ENCODE results near the gene LRG1. TPM values are rescaled to one million over a fixed set of nuclear protein-coding genes. Genes with fewer than 3 reads are reported as not detected.

Gene LRG1
- polyA plus RNA-seq, 1 of the 3 experiments (the other 2 are of a cell fraction) = 0.12 TPM

DNA sequence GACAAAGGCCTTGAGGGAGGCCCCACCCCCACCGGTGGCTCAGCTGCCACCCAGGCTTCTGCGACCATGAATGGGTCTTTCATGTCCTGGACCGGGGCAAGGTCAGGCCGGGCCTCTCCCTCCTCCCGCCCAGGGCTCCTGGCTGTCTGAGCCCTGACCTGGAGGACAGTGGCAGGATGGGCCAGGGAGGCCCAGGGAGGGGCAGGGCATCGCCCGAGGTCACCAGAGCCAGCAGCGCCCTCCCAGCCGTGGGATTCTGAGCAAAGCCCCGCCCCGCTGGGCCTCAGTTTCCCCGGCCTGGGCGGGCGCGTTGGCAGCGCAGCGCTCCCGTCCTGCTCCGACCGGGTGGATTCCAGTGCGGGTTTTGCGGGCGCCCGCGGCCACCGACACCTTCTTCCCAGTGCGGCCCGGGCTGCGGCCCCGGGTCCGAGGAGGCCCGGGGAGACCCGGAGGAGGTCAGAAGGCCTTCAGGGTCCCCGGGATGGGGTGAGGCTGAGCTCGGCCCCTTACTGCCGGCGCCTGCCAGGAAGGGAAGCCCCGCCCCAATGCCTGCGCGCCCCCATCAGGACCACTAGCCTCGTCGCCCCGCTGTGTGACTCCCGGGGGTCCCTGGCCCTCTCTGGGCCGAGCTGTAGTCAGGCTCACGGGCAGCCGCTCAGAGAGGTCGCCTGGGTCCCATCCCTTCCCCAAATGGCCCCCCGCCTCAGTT lies 44.3 kb upstream of the LRG1 start:
- Histone ChIP-seq H3K27ac (ENCODE audit: low read depth in 2 of 2, low read length in 1 of 2) (no peak overlapping the region), H3K4me3 (ENCODE audit: low read depth in 2 of 2, low read length in 1 of 2) (peak overlapping the region; percentile 50 to 60), H3K36me3 (replicated peaks in 1 of 2; ENCODE audit: control insufficient read depth in 1 of 2, insufficient read depth in 2 of 2, low read length in 1 of 2) (no peaks in the 10 kb centered on the region), H3K4me1 (ENCODE audit: control insufficient read depth in 1 of 2, insufficient read depth in 2 of 2, low read depth in 1 of 2, low read length in 1 of 2) (peaks cover 0 to 8% of the 10 kb centered on the region in 2 experiments; a peak in 1 of 4 replicates), H3F3A (replicated peaks; ENCODE audit: insufficient read depth) (peaks cover 14% of the 10 kb centered on the region), H4K20me1 (ENCODE audit: insufficient read depth) (no peaks in the 10 kb centered on the region), H2AFZ (ENCODE audit: low read depth) (peak overlapping the region; percentile 68; the same call in 1 of the 2 replicates), H3K9me3 (no peaks in the 10 kb centered on the region), H3K4me2 (peak overlapping the region; percentile 86), H3K27me3 (ENCODE audit: insufficient read depth) (peaks cover 22% of the 10 kb centered on the region; the same call in 1 of the 2 replicates), H3K79me2 (ENCODE audit: insufficient read depth) (no peaks in the 10 kb centered on the region), H3K9me2 (no peaks in the 10 kb centered on the region), H3K9ac (no peak overlapping the region)
- DNase-seq = peak; percentile 87
- CTCF ChIA-PET = interaction anchor here (1.2 to 5.8 kb wide), 6 partner anchors 8 to 53 kb away, joined by 4 to 47 read pairs (median 12); no protein-coding TSS in a partner anchor
- TF ChIP-seq MEF2A (IDR thresholded peaks at IDR 0.05; ENCODE audit: borderline replicate concordance, low read depth) = no peak
- no peak for TF ChIP-seq RXRA (IDR thresholded peaks at IDR 0.05; ENCODE audit: borderline replicate concordance, low read depth)
- no peak for TF ChIP-seq GABPA (IDR thresholded peaks at IDR 0.05; ENCODE audit: low read depth)
- TF ChIP-seq, protein P1, sequence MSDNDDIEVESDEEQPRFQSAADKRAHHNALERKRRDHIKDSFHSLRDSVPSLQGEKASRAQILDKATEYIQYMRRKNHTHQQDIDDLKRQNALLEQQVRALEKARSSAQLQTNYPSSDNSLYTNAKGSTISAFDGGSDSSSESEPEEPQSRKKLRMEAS (IDR thresholded peaks at IDR 0.05; ENCODE audit: low read depth) = no peak
- TF ChIP-seq RAD21 (IDR thresholded peaks at IDR 0.05; ENCODE audit: low read length) = no peak
- no peak for TF ChIP-seq TCF12 (IDR thresholded peaks at IDR 0.05)
- WGBS (ENCODE audit: low lambda C conversion rate) = 0% methylated on average over 1 of the region's 49 CpGs
- POLR2A ChIA-PET = interaction anchor here (0.6 kb wide), 1 partner anchor 165 kb away, joined by 4 read pairs; no protein-coding TSS in a partner anchor

DNA sequence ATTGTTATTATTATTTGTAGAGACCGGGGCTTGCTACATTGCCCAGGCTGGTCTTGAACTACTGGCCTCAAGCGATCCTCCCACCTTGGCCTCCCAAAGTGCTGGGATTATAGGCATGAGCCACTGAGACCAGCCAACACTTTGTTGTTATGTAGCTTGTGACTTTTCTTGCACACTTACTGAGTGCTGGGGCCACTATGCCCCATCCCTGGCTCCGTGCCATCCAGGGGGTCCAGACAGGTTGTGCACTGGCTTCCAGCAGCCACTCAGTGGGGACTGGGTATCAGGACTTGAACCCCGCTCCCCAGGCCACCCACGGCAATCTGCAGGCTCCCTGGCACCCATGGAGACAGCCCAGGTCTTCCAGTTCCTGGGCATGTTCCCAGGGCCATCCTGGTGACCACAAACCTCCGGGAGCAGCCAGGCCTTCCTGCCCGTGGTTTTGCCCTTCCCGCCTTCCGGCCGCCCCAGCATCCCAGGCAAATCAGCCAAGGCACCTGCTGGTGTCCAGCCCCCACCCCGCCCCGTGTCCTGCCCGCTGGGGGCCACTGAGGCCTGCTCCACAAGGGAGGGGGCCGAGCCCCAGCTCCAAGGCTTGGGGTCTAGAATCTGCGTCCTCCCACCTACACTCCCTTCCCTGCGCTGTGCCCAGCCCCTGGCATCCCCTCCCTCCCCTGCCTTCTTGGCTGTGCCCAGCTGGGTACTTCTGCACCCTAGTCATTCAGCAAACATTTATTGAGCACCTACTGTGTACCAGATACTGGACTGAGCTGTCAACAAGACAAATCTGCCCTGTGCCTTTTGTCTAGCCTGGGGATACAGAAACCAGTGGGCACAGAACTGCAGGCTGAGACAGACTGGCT lies 43.4 kb upstream of the LRG1 start:
- ChIA-PET CTCF (interaction anchor here (2.4 to 5.8 kb wide), 3 partner anchors 10 to 54 kb away, joined by 8 to 47 read pairs (median 20); no protein-coding TSS in a partner anchor), POLR2A (interaction anchor here (0.6 kb wide), 1 partner anchor 164 kb away, joined by 4 read pairs; no protein-coding TSS in a partner anchor)
- Histone ChIP-seq H2AFZ (ENCODE audit: low read depth) (no peak overlapping the region), H3K36me3 (replicated peaks in 1 of 2; ENCODE audit: control insufficient read depth in 1 of 2, insufficient read depth in 2 of 2, low read length in 1 of 2) (no peaks in the 10 kb centered on the region), H3K9me2 (no peaks in the 10 kb centered on the region), H3K79me2 (ENCODE audit: insufficient read depth) (no peaks in the 10 kb centered on the region), H4K20me1 (ENCODE audit: insufficient read depth) (no peaks in the 10 kb centered on the region), H3F3A (replicated peaks; ENCODE audit: insufficient read depth) (peaks cover 14% of the 10 kb centered on the region), H3K4me1 (ENCODE audit: control insufficient read depth in 1 of 2, insufficient read depth in 2 of 2, low read depth in 1 of 2, low read length in 1 of 2) (peaks cover 0 to 8% of the 10 kb centered on the region in 2 experiments; a peak in 1 of 4 replicates), H3K27ac (ENCODE audit: low read depth in 2 of 2, low read length in 1 of 2) (no peak overlapping the region), H3K27me3 (ENCODE audit: insufficient read depth) (peaks cover 22% of the 10 kb centered on the region; the same call in 1 of the 2 replicates), H3K9me3 (no peaks in the 10 kb centered on the region), H3K4me3 (ENCODE audit: low read depth in 2 of 2, low read length in 1 of 2) (no peak overlapping the region), H3K9ac (no peak overlapping the region), H3K4me2 (no peak overlapping the region)
- TF ChIP-seq RFX5 (IDR thresholded peaks at IDR 0.05; ENCODE audit: low read length) (no peak), SMC3 (IDR thresholded peaks at IDR 0.05; ENCODE audit: low read depth, low read length) (no peak), TEAD4 (IDR thresholded peaks at IDR 0.05; ENCODE audit: borderline replicate concordance, insufficient read depth) (no peak), MXI1 (IDR thresholded peaks at IDR 0.05; ENCODE audit: low read depth, low read length) (no peak), POLR2AphosphoS5 (IDR thresholded peaks at IDR 0.05; ENCODE audit: low read depth, low read length) (no peak), GABPA (IDR thresholded peaks at IDR 0.05; ENCODE audit: low read depth) (no peak), YY1 (IDR thresholded peaks at IDR 0.05; ENCODE audit: low read depth) (no peak), FOSL2 (IDR thresholded peaks at IDR 0.05; ENCODE audit: borderline replicate concordance, low read depth) (no peak), FOXJ3 (CRISPR knock-in tag; IDR thresholded peaks at IDR 0.05) (no peak), RAD21 (IDR thresholded peaks at IDR 0.05; ENCODE audit: low read length) (no peak), NRF1 (IDR thresholded peaks at IDR 0.05; ENCODE audit: low read depth, low read length) (no peak), TCF12 (IDR thresholded peaks at IDR 0.05) (no peak), JUND (IDR thresholded peaks at IDR 0.05) (no peak), MEF2A (IDR thresholded peaks at IDR 0.05; ENCODE audit: borderline replicate concordance, low read depth) (no peak)
- TF ChIP-seq, protein P2, sequence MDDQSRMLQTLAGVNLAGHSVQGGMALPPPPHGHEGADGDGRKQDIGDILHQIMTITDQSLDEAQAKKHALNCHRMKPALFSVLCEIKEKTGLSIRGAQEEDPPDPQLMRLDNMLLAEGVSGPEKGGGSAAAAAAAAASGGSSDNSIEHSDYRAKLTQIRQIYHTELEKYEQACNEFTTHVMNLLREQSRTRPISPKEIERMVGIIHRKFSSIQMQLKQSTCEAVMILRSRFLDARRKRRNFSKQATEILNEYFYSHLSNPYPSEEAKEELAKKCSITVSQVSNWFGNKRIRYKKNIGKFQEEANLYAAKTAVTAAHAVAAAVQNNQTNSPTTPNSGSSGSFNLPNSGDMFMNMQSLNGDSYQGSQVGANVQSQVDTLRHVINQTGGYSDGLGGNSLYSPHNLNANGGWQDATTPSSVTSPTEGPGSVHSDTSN (IDR thresholded peaks at IDR 0.05) = no peak
- TF ChIP-seq, protein P3, sequence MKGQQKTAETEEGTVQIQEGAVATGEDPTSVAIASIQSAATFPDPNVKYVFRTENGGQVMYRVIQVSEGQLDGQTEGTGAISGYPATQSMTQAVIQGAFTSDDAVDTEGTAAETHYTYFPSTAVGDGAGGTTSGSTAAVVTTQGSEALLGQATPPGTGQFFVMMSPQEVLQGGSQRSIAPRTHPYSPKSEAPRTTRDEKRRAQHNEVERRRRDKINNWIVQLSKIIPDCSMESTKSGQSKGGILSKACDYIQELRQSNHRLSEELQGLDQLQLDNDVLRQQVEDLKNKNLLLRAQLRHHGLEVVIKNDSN (IDR thresholded peaks at IDR 0.05; ENCODE audit: borderline replicate concordance, low read depth) = no peak
- DNase-seq = peak; percentile 50
- 67% methylated on average over 9 of the region's 16 CpGs for WGBS (ENCODE audit: low lambda C conversion rate)

All from SK-N-SH (cell line).